ENCODE results near the gene WWOX. TPM values are rescaled to one million over a fixed set of nuclear protein-coding genes. Genes with fewer than 3 reads are reported as not detected.

Gene WWOX
- polyA plus RNA-seq, 1 donor from 2014 or later, result 25.6 TPM

DNA sequence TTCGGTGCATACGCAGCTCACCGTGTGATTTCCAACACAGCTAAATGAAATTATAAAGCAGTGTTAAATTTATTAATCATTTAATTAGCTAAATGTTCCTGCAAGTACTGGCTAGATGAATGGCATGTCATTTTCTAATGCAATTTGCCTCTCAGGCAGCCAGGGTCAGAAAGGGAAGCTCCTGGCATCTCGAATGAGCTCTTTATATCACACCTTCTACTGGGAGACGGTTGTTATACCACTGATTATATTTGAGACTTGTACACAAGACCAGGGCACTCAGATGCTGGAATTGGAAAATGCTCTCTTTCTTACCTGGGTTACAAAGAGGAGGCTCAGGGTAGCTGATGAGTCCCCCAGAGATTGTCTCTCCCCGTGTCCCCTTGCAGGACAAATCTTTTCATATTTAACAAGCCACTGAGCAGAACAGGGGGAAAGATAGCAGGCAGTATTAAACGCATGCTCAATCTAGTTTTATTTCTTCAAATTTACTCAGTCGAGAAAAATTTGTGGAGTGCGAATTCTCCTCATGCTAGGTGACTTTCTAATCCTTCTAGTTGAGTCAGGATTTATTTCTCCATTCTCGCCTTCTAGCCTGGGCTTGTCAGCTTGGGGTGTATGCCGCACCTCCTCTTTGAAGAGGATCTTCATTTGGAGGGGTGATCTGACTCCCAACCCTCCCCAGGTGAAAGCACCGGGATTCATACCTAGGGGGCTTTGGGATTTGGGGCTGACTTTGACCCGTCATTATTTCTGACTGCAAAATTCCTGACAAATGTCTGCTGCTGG is 1060.0 kb downstream of the WWOX start:
- TF ChIP-seq, protein P1, sequence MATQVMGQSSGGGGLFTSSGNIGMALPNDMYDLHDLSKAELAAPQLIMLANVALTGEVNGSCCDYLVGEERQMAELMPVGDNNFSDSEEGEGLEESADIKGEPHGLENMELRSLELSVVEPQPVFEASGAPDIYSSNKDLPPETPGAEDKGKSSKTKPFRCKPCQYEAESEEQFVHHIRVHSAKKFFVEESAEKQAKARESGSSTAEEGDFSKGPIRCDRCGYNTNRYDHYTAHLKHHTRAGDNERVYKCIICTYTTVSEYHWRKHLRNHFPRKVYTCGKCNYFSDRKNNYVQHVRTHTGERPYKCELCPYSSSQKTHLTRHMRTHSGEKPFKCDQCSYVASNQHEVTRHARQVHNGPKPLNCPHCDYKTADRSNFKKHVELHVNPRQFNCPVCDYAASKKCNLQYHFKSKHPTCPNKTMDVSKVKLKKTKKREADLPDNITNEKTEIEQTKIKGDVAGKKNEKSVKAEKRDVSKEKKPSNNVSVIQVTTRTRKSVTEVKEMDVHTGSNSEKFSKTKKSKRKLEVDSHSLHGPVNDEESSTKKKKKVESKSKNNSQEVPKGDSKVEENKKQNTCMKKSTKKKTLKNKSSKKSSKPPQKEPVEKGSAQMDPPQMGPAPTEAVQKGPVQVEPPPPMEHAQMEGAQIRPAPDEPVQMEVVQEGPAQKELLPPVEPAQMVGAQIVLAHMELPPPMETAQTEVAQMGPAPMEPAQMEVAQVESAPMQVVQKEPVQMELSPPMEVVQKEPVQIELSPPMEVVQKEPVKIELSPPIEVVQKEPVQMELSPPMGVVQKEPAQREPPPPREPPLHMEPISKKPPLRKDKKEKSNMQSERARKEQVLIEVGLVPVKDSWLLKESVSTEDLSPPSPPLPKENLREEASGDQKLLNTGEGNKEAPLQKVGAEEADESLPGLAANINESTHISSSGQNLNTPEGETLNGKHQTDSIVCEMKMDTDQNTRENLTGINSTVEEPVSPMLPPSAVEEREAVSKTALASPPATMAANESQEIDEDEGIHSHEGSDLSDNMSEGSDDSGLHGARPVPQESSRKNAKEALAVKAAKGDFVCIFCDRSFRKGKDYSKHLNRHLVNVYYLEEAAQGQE (IDR thresholded peaks at IDR 0.05; ENCODE audit: borderline replicate concordance), result no peak
- TF ChIP-seq RAD21 (conservative IDR thresholded peaks at IDR 0.05) (no peak), EZH2 (IDR thresholded peaks at IDR 0.05; ENCODE audit: borderline replicate concordance, insufficient read depth, low read length, poor library complexity, severe bottlenecking) (no peak), POLR2AphosphoS5 (IDR thresholded peaks at IDR 0.05) (no peak), SMC3 (conservative IDR thresholded peaks at IDR 0.05; ENCODE audit: poor library complexity) (no peak), EP300 (conservative IDR thresholded peaks at IDR 0.05; ENCODE audit: poor library complexity, severe bottlenecking) (no peak), TAF1 (IDR thresholded peaks at IDR 0.05; ENCODE audit: low read depth) (no peak)
- TF ChIP-seq, protein P2, sequence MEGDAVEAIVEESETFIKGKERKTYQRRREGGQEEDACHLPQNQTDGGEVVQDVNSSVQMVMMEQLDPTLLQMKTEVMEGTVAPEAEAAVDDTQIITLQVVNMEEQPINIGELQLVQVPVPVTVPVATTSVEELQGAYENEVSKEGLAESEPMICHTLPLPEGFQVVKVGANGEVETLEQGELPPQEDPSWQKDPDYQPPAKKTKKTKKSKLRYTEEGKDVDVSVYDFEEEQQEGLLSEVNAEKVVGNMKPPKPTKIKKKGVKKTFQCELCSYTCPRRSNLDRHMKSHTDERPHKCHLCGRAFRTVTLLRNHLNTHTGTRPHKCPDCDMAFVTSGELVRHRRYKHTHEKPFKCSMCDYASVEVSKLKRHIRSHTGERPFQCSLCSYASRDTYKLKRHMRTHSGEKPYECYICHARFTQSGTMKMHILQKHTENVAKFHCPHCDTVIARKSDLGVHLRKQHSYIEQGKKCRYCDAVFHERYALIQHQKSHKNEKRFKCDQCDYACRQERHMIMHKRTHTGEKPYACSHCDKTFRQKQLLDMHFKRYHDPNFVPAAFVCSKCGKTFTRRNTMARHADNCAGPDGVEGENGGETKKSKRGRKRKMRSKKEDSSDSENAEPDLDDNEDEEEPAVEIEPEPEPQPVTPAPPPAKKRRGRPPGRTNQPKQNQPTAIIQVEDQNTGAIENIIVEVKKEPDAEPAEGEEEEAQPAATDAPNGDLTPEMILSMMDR (IDR thresholded peaks at IDR 0.05; ENCODE audit: poor library complexity, severe bottlenecking), result no peak
- H3K36me3 ChIP-seq (ENCODE audit: insufficient read depth, low read length), result no peaks in the 10 kb centered on the region
- no peaks in the 10 kb centered on the region for H3K9me3 ChIP-seq (ENCODE audit: low read length)
- H3K79me2 ChIP-seq (replicated peaks; ENCODE audit: insufficient read depth, low read length), result no peaks in the 10 kb centered on the region
- no peak overlapping the region for H3K27ac ChIP-seq (ENCODE audit: low read length)
- H3K9ac ChIP-seq (ENCODE audit: low read length), result no peak overlapping the region
- no peak overlapping the region for H3K4me2 ChIP-seq (ENCODE audit: low read length)
- no peaks in the 10 kb centered on the region for H3K9me2 ChIP-seq (ENCODE audit: insufficient read depth, low read length)
- H3K27me3 ChIP-seq (ENCODE audit: insufficient read depth, low read depth, low read length), result no peaks in the 10 kb centered on the region
- H4K20me1 ChIP-seq (ENCODE audit: insufficient read depth), result no peaks in the 10 kb centered on the region
- H3F3A ChIP-seq (ENCODE audit: insufficient read depth, low read length, poor library complexity, severe bottlenecking), result no peaks in the 10 kb centered on the region
- no peak overlapping the region for H2AFZ ChIP-seq (ENCODE audit: low read depth, low read length)
- H3K4me3 ChIP-seq (ENCODE audit: low read length), result no peak overlapping the region

DNA sequence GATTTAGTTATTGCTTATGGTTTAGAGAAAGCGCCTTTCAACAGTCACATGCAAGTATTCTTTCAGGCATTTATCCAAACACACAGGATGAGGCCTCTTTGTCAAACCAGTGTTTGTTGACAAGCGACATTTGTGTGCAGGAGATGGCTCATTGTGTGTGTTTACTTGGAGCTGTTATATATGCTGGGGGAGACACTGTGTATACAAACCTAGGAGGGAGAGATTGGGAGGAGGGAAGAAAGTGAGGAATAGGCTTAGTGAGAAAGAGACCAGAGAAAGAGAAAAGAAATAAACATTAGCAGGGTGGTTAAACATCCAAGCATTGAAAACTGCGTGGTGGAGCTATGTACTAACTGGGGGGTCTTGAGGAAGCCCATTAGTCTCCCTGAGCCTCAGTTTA is 1063.5 kb downstream of the WWOX start:
- Histone ChIP-seq H3K9me3 (ENCODE audit: low read length) (peaks cover 2% of the 10 kb centered on the region), H3K36me3 (ENCODE audit: insufficient read depth, low read length) (no peaks in the 10 kb centered on the region), H3K9me2 (ENCODE audit: insufficient read depth, low read length) (no peaks in the 10 kb centered on the region), H3K9ac (ENCODE audit: low read length) (no peak overlapping the region), H3F3A (ENCODE audit: insufficient read depth, low read length, poor library complexity, severe bottlenecking) (no peaks in the 10 kb centered on the region), H3K4me2 (ENCODE audit: low read length) (no peak overlapping the region), H3K27ac (ENCODE audit: low read length) (no peak overlapping the region), H3K79me2 (replicated peaks; ENCODE audit: insufficient read depth, low read length) (no peaks in the 10 kb centered on the region), H2AFZ (ENCODE audit: low read depth, low read length) (no peak overlapping the region), H3K4me3 (ENCODE audit: low read length) (no peak overlapping the region), H4K20me1 (ENCODE audit: insufficient read depth) (no peaks in the 10 kb centered on the region), H3K27me3 (ENCODE audit: insufficient read depth, low read depth, low read length) (no peaks in the 10 kb centered on the region)
- TF ChIP-seq, protein P1 (IDR thresholded peaks at IDR 0.05; ENCODE audit: borderline replicate concordance), result no peak
- TF ChIP-seq SMC3 (conservative IDR thresholded peaks at IDR 0.05; ENCODE audit: poor library complexity) (no peak), POLR2AphosphoS5 (IDR thresholded peaks at IDR 0.05) (no peak), RAD21 (conservative IDR thresholded peaks at IDR 0.05) (no peak), EZH2 (IDR thresholded peaks at IDR 0.05; ENCODE audit: borderline replicate concordance, insufficient read depth, low read length, poor library complexity, severe bottlenecking) (no peak), MXI1 (conservative IDR thresholded peaks at IDR 0.05; ENCODE audit: poor library complexity, severe bottlenecking) (no peak), EP300 (conservative IDR thresholded peaks at IDR 0.05; ENCODE audit: poor library complexity, severe bottlenecking) (no peak), TAF1 (IDR thresholded peaks at IDR 0.05; ENCODE audit: low read depth) (no peak)
- TF ChIP-seq, protein P2 (IDR thresholded peaks at IDR 0.05; ENCODE audit: poor library complexity, severe bottlenecking), result no peak

Measured in neural cell (in vitro differentiated cells).